ENCODE data around the gene DGKI.

Gene DGKI

GRCh38 chr7:137684316-137684715, 162.5 kb downstream of the DGKI start:
- no peak for DNase-seq

GRCh38 chr7:137682596-137682995, 164.2 kb downstream of the DGKI start:
- no peak for DNase-seq

DNA sequence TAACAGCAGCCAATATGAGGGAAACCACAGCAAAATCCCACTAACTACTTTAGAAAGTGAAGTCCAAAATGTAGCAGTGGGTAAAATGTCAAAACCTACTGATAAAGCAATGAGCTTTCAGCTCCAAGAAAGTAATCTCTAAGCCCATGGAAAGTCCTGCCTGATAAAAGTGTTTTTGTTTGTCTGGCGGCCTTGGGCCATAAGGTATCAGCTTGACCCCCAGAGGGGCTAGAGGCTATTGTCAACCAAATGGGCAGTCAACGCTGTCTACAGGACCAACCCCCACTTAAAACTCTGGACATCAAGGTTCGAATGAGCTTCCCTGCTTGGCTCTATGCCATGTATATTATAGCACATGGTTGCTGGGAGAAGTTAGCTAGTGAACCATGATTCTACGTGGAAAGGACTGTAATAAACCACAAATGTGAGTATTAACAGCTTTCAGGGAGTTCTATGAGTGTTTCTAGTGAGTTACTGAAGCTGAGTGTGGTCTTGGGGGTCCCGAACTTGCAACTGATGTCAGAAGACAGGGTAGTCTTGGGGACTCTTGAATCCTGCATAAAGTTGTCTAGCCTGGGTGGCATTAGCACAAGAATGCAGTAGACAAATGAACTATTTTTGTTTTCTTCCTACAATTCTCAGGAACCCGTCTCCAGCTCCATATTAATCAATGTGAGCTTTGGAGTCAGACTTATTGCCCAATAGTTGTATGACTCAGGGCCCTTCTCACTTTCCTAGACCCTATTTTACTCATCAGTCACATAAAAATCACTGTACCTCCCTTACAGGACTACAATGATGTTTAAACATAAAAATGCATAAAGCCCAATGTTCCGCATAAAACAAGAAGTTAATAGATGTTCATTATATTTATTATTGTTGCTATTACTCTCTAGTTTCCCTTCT, 164.9 kb downstream of the DGKI start:
- no peak for DNase-seq

DNA sequence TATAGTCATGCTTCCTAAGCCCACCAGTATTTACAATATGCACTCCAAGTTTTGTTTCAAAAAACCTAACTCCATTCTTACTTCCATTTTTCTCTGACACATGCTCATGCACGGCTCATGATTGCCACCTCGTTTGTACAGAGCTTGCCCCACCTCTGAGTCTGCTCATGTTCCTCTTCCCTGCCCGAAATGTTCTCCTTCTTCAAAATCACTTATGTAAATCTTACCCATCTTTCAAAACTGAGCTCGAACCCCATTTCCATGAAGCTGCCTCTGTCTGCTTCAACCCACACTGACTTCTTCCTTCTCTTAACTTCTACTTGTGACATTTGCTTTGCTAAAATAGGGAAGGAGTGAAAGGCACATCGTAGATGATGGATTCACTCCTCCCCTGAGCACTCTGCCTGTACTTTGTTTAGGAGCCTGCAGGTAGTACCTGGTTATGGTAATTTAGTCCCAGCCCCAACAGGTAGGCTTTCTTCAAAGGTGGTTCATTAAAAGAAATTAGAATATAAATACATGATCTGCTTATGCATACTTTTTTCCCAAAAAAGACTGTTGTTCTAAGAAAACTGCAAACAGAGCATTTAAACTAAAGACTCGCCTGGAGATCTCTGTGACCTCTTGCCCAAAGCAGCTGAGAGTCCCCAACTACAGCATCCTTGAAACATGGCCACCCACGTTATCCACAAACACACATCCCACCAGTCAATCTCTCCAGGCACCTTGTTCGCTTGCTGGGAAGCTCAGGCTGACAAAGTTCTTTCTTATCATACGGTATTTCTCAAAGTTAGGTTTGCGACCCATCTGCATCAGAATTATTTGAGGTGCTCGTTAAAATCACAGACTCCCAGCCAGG, 172.0 kb downstream of the DGKI start:
- no peak for DNase-seq

GRCh38 chr7:137674048-137674447, 172.7 kb downstream of the DGKI start:
- DNase-seq = no peak

DNA sequence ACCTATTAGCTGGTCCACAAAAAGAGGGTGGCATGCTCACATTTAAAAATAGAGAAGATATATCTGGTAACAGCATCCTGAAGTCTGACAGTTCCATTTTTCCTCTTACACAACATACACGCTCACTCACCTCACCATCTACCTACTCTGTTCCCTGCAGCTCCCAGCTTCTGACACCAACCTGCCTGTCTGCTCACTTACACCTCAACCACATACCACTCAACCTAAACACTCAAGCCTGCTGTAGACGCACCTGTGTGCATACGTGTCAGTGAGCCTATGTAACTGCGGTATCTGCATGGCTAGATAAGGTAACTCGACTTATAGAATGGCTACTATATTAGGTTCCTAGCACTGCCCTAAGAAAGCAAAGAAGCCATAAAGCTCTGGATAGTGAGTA, 174.9 kb downstream of the DGKI start:
- DNase-seq = no peak

GRCh38 chr7:137670222-137671064, 176.3 kb downstream of the DGKI start:
- DNase-seq = no peak

DNA sequence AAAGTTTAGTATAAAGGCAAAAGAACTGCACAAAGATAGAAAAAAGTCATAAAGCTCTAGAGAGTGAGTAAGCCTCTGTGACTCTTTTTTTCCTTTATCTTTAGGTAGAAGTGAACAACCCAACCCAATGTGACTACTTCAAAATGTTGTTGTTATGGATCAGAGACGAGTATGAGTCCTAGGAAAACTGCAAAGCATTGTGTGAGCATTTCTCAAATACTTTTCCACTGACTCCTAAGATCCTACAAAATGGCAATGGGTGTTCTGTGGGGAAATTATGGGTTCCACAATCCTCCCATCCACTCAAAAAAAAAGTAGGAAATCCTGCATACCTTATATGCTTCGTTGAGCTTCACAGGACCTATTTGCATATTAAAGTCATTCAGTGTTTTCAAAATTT, 177.1 kb downstream of the DGKI start:
- DNase-seq = no peak

DNA sequence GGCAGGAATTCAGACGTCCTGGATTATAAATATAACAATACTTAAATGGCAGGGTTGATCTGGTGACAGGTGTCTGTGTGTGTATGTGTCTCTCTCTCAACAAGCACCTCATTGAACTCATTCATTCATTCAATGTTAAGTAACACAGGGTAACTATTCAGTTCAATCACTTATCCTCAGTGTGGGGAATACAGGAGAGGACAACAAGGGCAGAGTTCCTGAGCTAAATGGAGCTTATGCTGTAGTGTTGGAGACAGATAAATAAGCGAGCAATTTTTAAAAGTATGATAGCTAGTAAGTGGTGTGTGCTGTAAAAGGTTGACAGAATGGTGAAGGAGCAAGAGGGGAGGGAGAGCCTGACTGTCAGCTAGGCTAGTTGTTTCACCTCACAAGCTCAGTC, 178.4 kb downstream of the DGKI start:
- no peak for DNase-seq

DNA sequence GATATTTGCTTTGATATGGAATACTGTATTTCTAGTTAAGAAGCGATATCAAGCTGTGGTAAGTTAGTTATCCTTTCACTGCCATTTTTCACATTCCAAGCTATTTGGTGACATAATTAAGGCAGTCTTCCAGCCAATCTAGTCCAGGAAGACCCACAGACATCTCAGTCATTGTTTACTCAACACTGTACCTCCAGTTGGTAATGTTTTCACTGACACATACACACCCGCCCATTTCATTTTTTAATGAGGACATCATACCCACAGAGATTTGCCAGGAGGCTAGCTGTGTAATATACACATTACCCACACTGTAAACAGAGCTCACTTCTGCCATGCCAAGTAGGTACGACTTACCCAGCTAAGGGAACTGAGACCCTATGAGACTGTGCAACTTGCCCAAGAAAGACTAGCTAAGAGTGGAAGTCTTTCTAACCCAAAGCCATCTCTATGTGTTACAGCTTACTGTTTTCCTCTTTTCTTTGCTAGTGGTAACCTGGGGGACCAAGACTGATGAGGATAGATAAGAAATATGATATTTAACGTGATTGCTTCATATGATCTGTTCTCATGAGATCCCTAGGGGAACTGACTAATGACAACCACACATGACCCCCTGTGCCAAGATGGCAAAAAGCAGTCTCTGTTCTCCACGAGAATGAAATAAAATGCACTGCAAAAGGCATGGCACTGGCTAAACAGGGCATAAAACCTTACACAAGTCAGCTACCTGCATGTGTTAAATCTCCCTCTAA, 179.0 kb downstream of the DGKI start:
- no peak for DNase-seq

DNA sequence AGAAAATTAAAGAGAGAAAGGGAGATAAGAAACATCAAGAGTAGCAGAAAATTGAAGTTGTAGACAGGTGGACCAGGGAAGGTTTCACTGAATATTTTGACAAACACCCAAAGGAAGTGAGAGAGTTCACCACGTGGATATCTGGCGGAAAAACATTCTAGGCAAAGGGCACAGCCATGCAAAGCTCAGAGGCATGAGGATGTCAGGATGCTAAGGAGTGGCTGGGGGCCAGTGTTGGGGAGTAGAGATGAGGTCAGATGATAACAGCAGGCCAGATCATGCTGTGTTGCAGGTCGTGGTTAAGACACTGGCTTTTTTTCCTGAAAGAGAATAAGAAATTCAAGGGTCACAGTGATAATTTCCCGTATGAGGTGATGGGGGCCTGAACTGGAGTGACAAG, 181.9 kb downstream of the DGKI start:
- no peak for DNase-seq

- no peak for DNase-seq
Observed at GRCh38 chr7:137661634-137662033, 185.1 kb downstream of the DGKI start.

GRCh38 chr7:137658190-137658900, 188.4 kb downstream of the DGKI start:
- no peak for DNase-seq

DNA sequence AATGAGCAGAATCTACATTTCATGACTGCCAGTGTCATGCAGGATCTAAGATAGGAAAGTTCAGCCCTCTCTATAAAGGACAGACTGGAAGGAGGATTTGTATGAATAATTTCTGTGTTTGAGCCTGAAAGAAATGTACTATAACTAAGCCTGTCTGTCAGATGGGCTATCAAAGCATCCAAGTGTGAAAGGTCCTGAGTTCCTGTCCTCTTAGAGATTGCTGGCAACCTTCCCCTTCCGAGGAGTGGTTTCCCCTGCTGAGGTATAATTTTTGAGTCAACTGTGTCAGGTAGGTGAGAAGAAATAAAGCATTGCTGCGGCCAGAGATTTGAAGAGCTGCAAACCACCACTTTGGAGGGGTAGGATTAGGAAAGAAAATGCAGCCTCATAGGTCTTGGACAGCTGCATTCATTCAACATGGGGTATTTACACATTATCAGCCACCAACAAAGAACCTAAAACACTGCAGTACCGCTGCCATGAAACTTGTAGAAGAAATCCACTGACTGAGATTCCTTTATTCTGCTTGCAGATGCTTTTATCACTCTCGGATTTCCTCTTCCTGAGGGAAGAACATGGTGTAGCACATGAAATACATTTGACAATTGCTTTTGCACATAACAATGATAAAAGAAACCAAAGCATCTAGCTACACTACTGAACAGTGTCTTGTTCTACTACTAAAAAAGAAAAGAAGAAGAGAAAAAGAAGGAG, 189.1 kb downstream of the DGKI start:
- DNase-seq = no peak

GRCh38 chr7:137656850-137657232, 189.9 kb downstream of the DGKI start:
- DNase-seq = no peak

GRCh38 chr7:137656227-137656849, 190.4 kb downstream of the DGKI start:
- peak; percentile 56 to 57 for DNase-seq

- no peak for DNase-seq
Observed at GRCh38 chr7:137655804-137656203, 191.0 kb downstream of the DGKI start.

DNA sequence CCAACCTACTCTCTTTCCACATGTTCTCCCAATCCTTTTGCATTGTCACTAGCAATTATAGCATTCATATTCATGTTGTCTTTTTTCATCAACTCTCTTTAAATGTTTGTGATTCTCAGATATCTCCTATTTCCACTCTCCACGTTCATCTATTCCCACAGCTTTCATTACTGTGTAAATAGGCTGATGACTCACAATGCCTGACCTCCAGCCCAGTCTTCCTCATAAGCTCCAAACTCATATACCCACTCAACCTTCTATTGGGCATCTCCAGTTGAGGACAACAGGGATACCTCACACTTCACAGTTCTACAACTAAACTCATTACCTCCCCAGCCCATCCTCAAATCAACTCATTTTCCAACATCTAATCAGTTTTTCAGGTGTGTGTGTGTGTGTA, 194.1 kb downstream of the DGKI start:
- DNase-seq = no peak

DNA sequence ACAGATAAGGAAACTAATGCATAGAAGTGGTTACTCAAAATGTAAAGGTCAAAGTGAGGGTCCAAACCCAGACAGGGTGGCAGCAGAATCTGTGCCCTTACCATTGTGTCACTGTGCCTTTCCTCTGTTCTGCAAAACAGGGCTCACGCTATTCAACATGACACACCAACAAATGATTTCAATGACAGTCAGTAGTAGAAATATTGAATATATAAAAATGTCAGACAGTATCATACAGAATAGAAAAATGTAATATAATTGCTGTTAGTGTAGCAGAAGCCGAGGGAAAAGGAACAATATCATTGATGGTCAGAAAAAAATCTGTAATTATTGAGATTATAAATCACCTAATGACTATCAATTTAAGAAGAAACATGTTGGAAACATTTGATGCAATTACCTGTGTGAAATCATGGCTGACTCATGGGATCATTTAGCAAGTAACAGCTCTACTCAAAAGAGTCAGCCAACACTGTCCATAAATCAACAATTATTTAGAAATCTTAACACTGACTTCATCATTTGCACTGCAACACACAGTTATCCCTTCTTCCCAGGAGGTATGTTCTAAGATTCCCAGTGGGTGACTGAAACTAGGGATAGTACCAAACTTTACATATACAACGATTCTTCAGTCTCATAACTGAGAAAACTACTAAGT, 198.7 kb downstream of the DGKI start:
- DNase-seq = no peak

DNA sequence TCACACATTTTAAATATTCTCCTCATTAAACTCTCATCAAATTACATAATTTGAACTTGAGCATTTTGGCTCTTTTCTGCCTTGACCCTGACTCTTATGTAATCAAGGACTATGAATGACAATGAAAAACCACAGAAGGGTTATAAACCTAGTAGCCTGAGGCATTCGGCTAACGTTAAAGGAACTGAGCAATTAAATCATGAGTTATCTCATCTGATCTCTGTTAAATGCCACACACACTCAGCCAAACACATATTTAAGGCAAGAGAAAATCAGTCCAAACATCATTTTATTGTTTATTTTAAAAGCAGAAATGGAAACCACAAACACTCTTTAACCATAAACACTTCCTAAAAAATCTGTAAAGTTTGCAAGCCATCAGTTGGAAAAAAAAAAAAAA, 204.3 kb downstream of the DGKI start:
- peak; percentile 71 to 75 for DNase-seq

All from AML-193 (cell line).